Dermis lymphatic vessel endothelial cell (primary cell): ENCODE results near the gene SNN. TPM values are rescaled to one million over a fixed set of nuclear protein-coding genes. Genes with fewer than 3 reads are reported as not detected.

Experiments used
- total RNA-seq: library from RNA; depleted of rRNA; stranded (reverse); fragments of >200 nt; gene quantifications from 2 replicates; pipeline ENCODE4 v1.2.1, GENCODE V29; 2014

The SNN gene
- total RNA-seq = 43.3 and 45.6 TPM in 2 replicates

GRCh38 chr16:11667824-11668622 is at the start of gene SNN:
SNN (plus strand) TSS chr16:11668455; CDS start chr16:11676060, 7,605 bp downstream.

Other genes with a start within 250 kb of the SNN start
- 1.5 and 4.2 TPM in 2 replicates for gene LITAF, start 81.5 kb upstream of the SNN start, total RNA-seq
- gene TXNDC11, start 74.4 kb downstream of the SNN start, total RNA-seq = 19.2 and 42.4 TPM in 2 replicates
- gene ZC3H7A, start 128.8 kb downstream of the SNN start, total RNA-seq = 48.2 and 56.2 TPM in 2 replicates
- gene RSL1D1, start 183.1 kb downstream of the SNN start, total RNA-seq = 36.7 and 82.3 TPM in 2 replicates
- 40.6 and 48.6 TPM in 2 replicates for gene GSPT1, start 247.5 kb downstream of the SNN start, total RNA-seq